IMR-90 (cell line): ENCODE data around the gene SAFB2.

ENCODE experiments used
- CEBPB ChIP-seq: IDR thresholded peaks from 2 replicates; pipeline ENCODE4 v1.6.1; 2012; ENCODE audit warnings: low read depth, low read length, improper control_type of control experiment
- TF ChIP-seq, protein P1 (sequence below): conservative IDR thresholded peaks from 2 replicates; pipeline ENCODE4 v1.5.1; 2012; ENCODE audit warnings: mild to moderate bottlenecking, low read depth, low read length, improper control_type of control experiment

DNA sequence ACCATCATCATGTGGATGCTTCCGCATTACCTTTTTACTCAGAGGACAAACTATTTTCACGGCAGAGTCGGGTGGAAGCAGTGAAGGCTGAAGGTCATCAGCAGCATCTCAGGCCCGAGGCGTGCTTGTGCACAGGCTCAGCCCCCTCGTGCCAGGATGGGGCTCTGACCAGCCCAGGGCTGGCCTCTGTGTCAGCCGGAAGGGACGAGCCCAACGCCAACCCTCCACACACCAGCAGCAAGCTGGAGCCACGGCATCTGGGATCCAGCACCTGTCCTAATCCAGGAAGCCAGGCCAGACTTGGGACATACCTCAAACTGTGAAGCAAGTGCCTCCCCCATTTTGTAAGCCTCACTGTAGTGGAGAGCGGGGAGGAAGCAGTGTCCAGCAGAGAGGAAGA lies 46.6 kb upstream of the SAFB2 start:
- no peak for TF ChIP-seq CEBPB
- TF ChIP-seq, protein P1, sequence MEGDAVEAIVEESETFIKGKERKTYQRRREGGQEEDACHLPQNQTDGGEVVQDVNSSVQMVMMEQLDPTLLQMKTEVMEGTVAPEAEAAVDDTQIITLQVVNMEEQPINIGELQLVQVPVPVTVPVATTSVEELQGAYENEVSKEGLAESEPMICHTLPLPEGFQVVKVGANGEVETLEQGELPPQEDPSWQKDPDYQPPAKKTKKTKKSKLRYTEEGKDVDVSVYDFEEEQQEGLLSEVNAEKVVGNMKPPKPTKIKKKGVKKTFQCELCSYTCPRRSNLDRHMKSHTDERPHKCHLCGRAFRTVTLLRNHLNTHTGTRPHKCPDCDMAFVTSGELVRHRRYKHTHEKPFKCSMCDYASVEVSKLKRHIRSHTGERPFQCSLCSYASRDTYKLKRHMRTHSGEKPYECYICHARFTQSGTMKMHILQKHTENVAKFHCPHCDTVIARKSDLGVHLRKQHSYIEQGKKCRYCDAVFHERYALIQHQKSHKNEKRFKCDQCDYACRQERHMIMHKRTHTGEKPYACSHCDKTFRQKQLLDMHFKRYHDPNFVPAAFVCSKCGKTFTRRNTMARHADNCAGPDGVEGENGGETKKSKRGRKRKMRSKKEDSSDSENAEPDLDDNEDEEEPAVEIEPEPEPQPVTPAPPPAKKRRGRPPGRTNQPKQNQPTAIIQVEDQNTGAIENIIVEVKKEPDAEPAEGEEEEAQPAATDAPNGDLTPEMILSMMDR, result no peak
